Stimulated activated CD4-positive, alpha-beta T cell treated with anti-CD3 and anti-CD28 coated beads, Interleukin-4, amount 100 ng/mL, for 48 hours (primary cell): ENCODE measurements around the gene DNPEP.
A peak's percentile ranks its signal among the peaks of the same experiment; 100 is the strongest.
"Not testable (repeated sequence)": the region's sequence is repeated elsewhere in the genome, so short reads cannot be mapped to it uniquely, and the experiment has no call there.

Experiments
- DNase-seq, 2 donors: peaks; one replicate each; pipeline ENCODE4 v3.0.0-alpha.2; 2020; ENCODE audit warnings: low read depth in 2 of 2

The DNPEP gene

GRCh38 chr2:219419331-219420197 is 31.9 kb upstream of the DNPEP start:
- no peak for DNase-seq

- DNase-seq: no peak
Observed at GRCh38 chr2:219419012-219419324, 31.3 kb upstream of the DNPEP start.

- DNase-seq: no peak
Observed at GRCh38 chr2:219418155-219419011, 30.7 kb upstream of the DNPEP start, which contains the start of gene DES. Gene DES (plus strand): TSS chr2:219418377. CDS start chr2:219418463, 86 bp downstream.

GRCh38 chr2:219417374-219417773 is 29.7 kb upstream of the DNPEP start:
- no peak for DNase-seq

- no peak for DNase-seq
Observed at GRCh38 chr2:219416938-219417337, 29.2 kb upstream of the DNPEP start.

GRCh38 chr2:219416235-219416602 is 28.5 kb upstream of the DNPEP start:
- DNase-seq: no peak

- DNase-seq: no peak
Observed at GRCh38 chr2:219415580-219416234, 28.0 kb upstream of the DNPEP start.

- DNase-seq: no peak
Observed at GRCh38 chr2:219414857-219415256, 27.1 kb upstream of the DNPEP start.

GRCh38 chr2:219410390-219410789 is 22.7 kb upstream of the DNPEP start:
- no peak for DNase-seq

- no peak for DNase-seq
Observed at GRCh38 chr2:219409619-219410018, 21.9 kb upstream of the DNPEP start.

GRCh38 chr2:219408631-219409030 is 20.9 kb upstream of the DNPEP start:
- no peak for DNase-seq

- DNase-seq: no peak
Observed at GRCh38 chr2:219408204-219408603, 20.5 kb upstream of the DNPEP start.

- not testable (repeated sequence) for DNase-seq
Observed at GRCh38 chr2:219407343-219407742, 19.6 kb upstream of the DNPEP start.

- no peak for DNase-seq
Observed at GRCh38 chr2:219406861-219407230, 19.1 kb upstream of the DNPEP start.

GRCh38 chr2:219405958-219406860 is 18.5 kb upstream of the DNPEP start:
- no peak for DNase-seq

- no peak for DNase-seq
Observed at GRCh38 chr2:219405451-219405850, 17.7 kb upstream of the DNPEP start.

GRCh38 chr2:219404954-219405353 is 17.2 kb upstream of the DNPEP start:
- no peak for DNase-seq

- DNase-seq: no peak
Observed at GRCh38 chr2:219404291-219404910, 16.7 kb upstream of the DNPEP start.

- no peak for DNase-seq
Observed at GRCh38 chr2:219403861-219404260, 16.1 kb upstream of the DNPEP start.

- DNase-seq: peak; percentile 22 to 40
Observed at GRCh38 chr2:219402665-219403515, 15.2 kb upstream of the DNPEP start.
